HCT116 (cell line): ENCODE measurements around the gene RAB19.

Experiments
- EZH2 ChIP-seq: fragments of 200-600 bp; sonication (generic); IDR thresholded peaks from 2 replicates; pipeline ENCODE4 v1.6.1; 2017; ENCODE audit warnings: antibody characterized with exemption, mixed run types
- POLR2A ChIP-seq: IDR thresholded peaks from 2 replicates; pipeline ENCODE4 v1.7.0; 2011; ENCODE audit warnings: borderline replicate concordance; ENCODE audit not compliant: insufficient read depth, insufficient read length; ENCODE audit errors: extremely low read depth
- POLR2AphosphoS5 ChIP-seq: IDR thresholded peaks from 2 replicates; pipeline ENCODE4 v1.6.1; 2011; ENCODE audit warnings: mild to moderate bottlenecking, low read depth, low read length, moderate library complexity
- YY1 ChIP-seq: IDR thresholded peaks from 2 replicates; pipeline ENCODE4 v1.6.1; 2011; ENCODE audit warnings: low read length, low read depth, moderate library complexity, mild to moderate bottlenecking; ENCODE audit not compliant: insufficient replicate concordance; ENCODE audit errors: extremely low read depth
- ZFX ChIP-seq: fragments of 450-650 bp; IDR thresholded peaks from 2 replicates; pipeline ENCODE4 v1.6.1; 2017
- ZNF274 ChIP-seq: fragments of 200-500 bp; sonication (Bioruptor generic); IDR thresholded peaks from 2 replicates; pipeline ENCODE4 v1.6.1; 2014; ENCODE audit warnings: mild to moderate bottlenecking, low read depth, low read length, inconsistent platforms
- TF ChIP-seq, protein P1 (sequence below), 3 experiments: fragments of 200-600 bp in 1 of 3; sonication (generic) in 1 of 3; IDR thresholded peaks in 2 of 3; conservative IDR thresholded peaks in 1 of 3; 2 replicates each; pipeline ENCODE4 v1.5.1; 2012 to 2017; ENCODE audit warnings: low read depth in 2 of 3, low read length in 2 of 3, antibody characterized with exemption in 1 of 3, borderline replicate concordance in 1 of 3, control low read depth in 1 of 3, mild to moderate bottlenecking in 1 of 3, mixed read lengths in 1 of 3, mixed run types in 1 of 3, moderate library complexity in 1 of 3; ENCODE audit not compliant: insufficient read depth in 1 of 3
- TF ChIP-seq, protein P2 (sequence below): IDR thresholded peaks from 2 replicates; pipeline ENCODE4 v1.6.1; 2012; ENCODE audit warnings: low read depth
- TF ChIP-seq, protein P3 (sequence below): IDR thresholded peaks from 2 replicates; pipeline ENCODE4 v1.6.1; 2012
- TF ChIP-seq, protein P4 (sequence below): IDR thresholded peaks from 2 replicates; pipeline ENCODE4 v1.6.1; 2012

DNA sequence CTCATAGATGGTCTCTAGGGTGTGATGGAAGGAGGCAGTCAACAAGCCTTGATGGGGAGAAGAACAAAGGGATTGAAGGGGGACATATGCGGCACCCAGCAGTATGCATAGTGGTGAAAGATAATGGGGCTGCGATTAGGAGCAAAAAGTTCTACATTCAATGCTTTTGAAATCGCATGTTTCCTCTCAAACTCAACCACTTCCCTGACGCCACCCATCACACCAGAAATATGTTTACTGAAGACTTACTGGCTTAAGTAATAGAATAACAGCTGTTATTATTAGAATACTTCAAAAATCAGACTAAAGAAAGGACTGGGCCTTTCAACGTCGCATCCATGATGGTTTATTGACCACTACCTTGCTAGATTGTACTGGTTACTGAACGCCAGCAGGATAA, 44.0 kb downstream of the RAB19 start:
- no peak for TF ChIP-seq POLR2A
- TF ChIP-seq, protein P1, sequence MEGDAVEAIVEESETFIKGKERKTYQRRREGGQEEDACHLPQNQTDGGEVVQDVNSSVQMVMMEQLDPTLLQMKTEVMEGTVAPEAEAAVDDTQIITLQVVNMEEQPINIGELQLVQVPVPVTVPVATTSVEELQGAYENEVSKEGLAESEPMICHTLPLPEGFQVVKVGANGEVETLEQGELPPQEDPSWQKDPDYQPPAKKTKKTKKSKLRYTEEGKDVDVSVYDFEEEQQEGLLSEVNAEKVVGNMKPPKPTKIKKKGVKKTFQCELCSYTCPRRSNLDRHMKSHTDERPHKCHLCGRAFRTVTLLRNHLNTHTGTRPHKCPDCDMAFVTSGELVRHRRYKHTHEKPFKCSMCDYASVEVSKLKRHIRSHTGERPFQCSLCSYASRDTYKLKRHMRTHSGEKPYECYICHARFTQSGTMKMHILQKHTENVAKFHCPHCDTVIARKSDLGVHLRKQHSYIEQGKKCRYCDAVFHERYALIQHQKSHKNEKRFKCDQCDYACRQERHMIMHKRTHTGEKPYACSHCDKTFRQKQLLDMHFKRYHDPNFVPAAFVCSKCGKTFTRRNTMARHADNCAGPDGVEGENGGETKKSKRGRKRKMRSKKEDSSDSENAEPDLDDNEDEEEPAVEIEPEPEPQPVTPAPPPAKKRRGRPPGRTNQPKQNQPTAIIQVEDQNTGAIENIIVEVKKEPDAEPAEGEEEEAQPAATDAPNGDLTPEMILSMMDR (IDR thresholded peaks at IDR 0.05 in 2 of 3, conservative IDR thresholded peaks at IDR 0.05 in 1 of 3; ENCODE audit: borderline replicate concordance in 1 of 3, insufficient read depth in 1 of 3, low read depth in 2 of 3, low read length in 2 of 3) = no peak
- TF ChIP-seq, protein P2, sequence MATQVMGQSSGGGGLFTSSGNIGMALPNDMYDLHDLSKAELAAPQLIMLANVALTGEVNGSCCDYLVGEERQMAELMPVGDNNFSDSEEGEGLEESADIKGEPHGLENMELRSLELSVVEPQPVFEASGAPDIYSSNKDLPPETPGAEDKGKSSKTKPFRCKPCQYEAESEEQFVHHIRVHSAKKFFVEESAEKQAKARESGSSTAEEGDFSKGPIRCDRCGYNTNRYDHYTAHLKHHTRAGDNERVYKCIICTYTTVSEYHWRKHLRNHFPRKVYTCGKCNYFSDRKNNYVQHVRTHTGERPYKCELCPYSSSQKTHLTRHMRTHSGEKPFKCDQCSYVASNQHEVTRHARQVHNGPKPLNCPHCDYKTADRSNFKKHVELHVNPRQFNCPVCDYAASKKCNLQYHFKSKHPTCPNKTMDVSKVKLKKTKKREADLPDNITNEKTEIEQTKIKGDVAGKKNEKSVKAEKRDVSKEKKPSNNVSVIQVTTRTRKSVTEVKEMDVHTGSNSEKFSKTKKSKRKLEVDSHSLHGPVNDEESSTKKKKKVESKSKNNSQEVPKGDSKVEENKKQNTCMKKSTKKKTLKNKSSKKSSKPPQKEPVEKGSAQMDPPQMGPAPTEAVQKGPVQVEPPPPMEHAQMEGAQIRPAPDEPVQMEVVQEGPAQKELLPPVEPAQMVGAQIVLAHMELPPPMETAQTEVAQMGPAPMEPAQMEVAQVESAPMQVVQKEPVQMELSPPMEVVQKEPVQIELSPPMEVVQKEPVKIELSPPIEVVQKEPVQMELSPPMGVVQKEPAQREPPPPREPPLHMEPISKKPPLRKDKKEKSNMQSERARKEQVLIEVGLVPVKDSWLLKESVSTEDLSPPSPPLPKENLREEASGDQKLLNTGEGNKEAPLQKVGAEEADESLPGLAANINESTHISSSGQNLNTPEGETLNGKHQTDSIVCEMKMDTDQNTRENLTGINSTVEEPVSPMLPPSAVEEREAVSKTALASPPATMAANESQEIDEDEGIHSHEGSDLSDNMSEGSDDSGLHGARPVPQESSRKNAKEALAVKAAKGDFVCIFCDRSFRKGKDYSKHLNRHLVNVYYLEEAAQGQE = no peak
- TF ChIP-seq, protein P3, sequence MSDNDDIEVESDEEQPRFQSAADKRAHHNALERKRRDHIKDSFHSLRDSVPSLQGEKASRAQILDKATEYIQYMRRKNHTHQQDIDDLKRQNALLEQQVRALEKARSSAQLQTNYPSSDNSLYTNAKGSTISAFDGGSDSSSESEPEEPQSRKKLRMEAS = no peak
- TF ChIP-seq POLR2AphosphoS5 = no peak
- TF ChIP-seq EZH2 = no peak
- TF ChIP-seq YY1 = no peak
- no peak for TF ChIP-seq ZNF274
- no peak for TF ChIP-seq ZFX
- TF ChIP-seq, protein P4, sequence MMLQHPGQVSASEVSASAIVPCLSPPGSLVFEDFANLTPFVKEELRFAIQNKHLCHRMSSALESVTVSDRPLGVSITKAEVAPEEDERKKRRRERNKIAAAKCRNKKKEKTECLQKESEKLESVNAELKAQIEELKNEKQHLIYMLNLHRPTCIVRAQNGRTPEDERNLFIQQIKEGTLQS = no peak
